ENCODE results near the gene ZFP1. TPM values are rescaled to one million over a fixed set of nuclear protein-coding genes. Genes with fewer than 3 reads are reported as not detected.

Gene ZFP1
- total RNA-seq, 2 experiments from 2014 or later, result 18.7 to 19.0 TPM

DNA sequence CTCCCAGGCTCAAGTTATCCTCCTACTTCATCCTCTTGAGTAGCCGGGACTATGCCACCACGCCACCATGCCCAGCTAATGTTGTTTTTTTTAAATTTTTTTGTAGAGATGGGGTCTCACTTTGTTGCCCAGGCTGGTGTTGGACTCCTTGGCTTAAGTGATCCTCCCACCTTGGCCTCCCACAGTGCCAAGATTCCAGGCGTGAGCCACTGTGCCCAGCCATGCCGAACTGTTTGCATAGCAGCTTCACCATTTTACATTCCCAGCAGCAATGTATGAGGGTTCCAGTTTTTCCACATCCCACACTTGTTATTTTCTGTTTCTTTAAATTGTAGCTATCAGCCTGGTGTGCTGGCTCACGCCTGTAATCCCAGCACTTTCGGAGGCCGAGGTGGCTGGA is 68.3 kb downstream of the ZFP1 start:
- H3K4me1 Mint-ChIP-seq, result peaks cover 22% of the 10 kb centered on the region
- H3K4me3 Mint-ChIP-seq, result no peak overlapping the region
- no peaks in the 10 kb centered on the region for H3K27me3 Mint-ChIP-seq
- H3K36me3 Mint-ChIP-seq, result no peaks in the 10 kb centered on the region
- no peak overlapping the region for H3K27ac Mint-ChIP-seq
- DNase-seq, result no peak
- peaks cover 1% of the 10 kb centered on the region for H3K9me3 Mint-ChIP-seq

DNA sequence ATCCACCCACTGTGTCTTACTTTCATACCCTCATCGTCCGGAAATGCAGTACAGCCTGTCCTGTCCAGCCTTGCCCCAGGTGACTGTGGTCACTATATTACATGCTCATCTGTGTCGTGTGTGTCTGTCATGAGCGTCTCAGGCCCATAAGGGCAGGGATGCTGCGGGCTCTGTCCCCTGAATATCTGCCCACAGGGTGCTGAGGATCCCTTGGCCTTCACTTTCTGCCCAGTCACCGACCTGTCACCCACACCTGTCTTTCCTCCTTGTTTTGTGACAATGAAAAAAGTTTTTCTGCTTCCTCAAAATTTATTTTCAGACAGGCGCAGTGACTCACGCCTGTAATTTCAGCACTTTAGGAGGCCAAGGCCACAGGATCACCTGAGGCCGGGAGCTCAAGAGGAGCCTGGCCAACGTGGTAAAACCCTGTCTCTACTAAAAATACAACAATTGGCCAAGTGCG is 69.1 kb downstream of the ZFP1 start:
- H3K27ac Mint-ChIP-seq, result peak overlapping the region; percentile 12

DNA sequence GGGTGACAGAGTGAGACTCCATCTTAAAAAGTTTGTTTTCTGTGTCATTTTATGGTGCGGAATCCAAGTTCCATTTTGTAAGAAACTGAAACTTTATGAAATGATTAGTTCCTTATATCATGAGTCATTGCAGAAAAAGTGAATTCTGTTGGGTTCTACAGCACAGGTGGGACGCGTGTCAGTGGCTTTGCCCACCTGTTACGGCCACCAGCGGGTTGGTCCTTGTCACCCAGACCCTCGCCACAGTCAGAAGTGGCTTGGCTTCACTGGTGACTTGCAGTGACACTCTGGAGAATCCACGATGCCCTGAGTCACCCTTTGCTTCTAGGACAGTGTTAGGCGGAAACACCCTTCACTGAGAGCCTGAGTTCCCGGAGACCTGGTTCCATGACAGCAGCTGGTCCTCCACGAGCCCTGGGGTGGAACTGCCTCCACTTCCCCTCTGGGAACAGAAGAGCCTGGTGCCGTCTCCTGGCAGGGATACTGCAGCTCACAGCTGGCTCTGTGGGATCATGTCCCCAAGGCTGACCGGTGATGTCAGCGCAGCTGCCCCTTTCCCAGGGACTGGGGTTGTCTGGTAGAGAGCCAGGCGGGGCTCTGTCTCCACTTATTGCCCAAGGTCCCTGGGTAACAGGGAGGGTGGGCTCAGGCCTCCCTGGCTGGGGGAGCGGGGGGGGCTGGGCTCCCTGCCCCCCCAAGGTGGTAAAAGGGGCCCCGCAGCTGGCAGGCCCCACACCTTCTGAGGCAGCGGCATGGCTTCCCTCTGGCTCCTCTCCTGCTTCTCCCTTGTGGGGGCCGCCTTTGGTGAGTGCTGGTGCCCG is 70.1 kb downstream of the ZFP1 start, which contains the start of gene CTRB1:
Gene CTRB1 (plus strand): TSS at position 733 of the 821 bp plus-strand sequence. CDS start 20 bp downstream, at position 753.
- peaks cover 1% of the 10 kb centered on the region for H3K9me3 Mint-ChIP-seq
- H3K4me3 Mint-ChIP-seq, result peak within 1 kb of the TSS; percentile 51
- peak; percentile 51 for DNase-seq
- no peaks in the 10 kb centered on the region for H3K36me3 Mint-ChIP-seq
- peaks cover 22% of the 10 kb centered on the region for H3K4me1 Mint-ChIP-seq
- H3K27ac Mint-ChIP-seq, result peak within 1 kb of the TSS; percentile 80
- no peaks in the 10 kb centered on the region for H3K27me3 Mint-ChIP-seq

More for the DNA sequence above, 69.1 kb downstream of the ZFP1 start:
- Mint-ChIP-seq H3K4me1 (peaks cover 22% of the 10 kb centered on the region), H3K4me3 (no peak overlapping the region), H3K9me3 (peaks cover 1% of the 10 kb centered on the region), H3K27me3 (no peaks in the 10 kb centered on the region), H3K36me3 (no peaks in the 10 kb centered on the region)
- DNase-seq, result no peak

- no peak for DNase-seq
- peaks cover 1% of the 10 kb centered on the region for H3K9me3 Mint-ChIP-seq
- H3K27ac Mint-ChIP-seq, result peak overlapping the region; percentile 80
- no peaks in the 10 kb centered on the region for H3K36me3 Mint-ChIP-seq
- H3K27me3 Mint-ChIP-seq, result no peaks in the 10 kb centered on the region
- peak overlapping the region; percentile 32 for H3K4me3 Mint-ChIP-seq
- peaks cover 22% of the 10 kb centered on the region for H3K4me1 Mint-ChIP-seq
Measured at GRCh38 chr16:75219088-75219487, 70.8 kb downstream of the ZFP1 start.

- H3K27ac Mint-ChIP-seq, result peak overlapping the region; percentile 80
- no peaks in the 10 kb centered on the region for H3K36me3 Mint-ChIP-seq
- DNase-seq, result peak; percentile 31
- H3K4me1 Mint-ChIP-seq, result peaks cover 22% of the 10 kb centered on the region
- peaks cover 1% of the 10 kb centered on the region for H3K9me3 Mint-ChIP-seq
- H3K4me3 Mint-ChIP-seq, result peak overlapping the region; percentile 51
- H3K27me3 Mint-ChIP-seq, result no peaks in the 10 kb centered on the region
Measured at GRCh38 chr16:75219838-75220237, 71.5 kb downstream of the ZFP1 start.

Other genes with a start within 250 kb of the ZFP1 start
- gene WDR59, start 163.4 kb upstream of the ZFP1 start, total RNA-seq, result 10 to 100 TPM; 58.3 to 58.4 TPM
- gene ZNRF1, start 149.5 kb upstream of the ZFP1 start, total RNA-seq, result 1 to 10 TPM; 5.6 to 8.3 TPM
- gene LDHD, start 31.7 kb upstream of the ZFP1 start, total RNA-seq, result not detected
- not detected for gene CTRB2, start 58.6 kb downstream of the ZFP1 start, total RNA-seq
- gene CTRB1, start 70.5 kb downstream of the ZFP1 start, total RNA-seq, result not detected
- 1 to 10 TPM in 1 of 2 experiments, under 1 TPM in 1; 0.74 to 1.2 TPM for gene BCAR1, start 103.1 kb downstream of the ZFP1 start, total RNA-seq